Smooth muscle cell (in vitro differentiated cells): ENCODE results near the gene PTPRN2. TPM values are rescaled to one million over a fixed set of nuclear protein-coding genes. Genes with fewer than 3 reads are reported as not detected.

Experiments
- DNase-seq: peaks from one replicate; lab custom pipeline; 2025; ENCODE audit not compliant: unreplicated experiment; lab: John Stamatoyannopoulos, UW
- H2AFZ ChIP-seq: fragments of 200-600 bp; sonication (generic); 2 replicates; pipeline ENCODE4 v1.6.0; 2016; ENCODE audit warnings: antibody characterized with exemption, low read depth, mild to moderate bottlenecking
- H3F3A ChIP-seq: fragments of 200-600 bp; sonication (generic); 2 replicates; pipeline ENCODE4 v1.6.0; 2017; ENCODE audit warnings: antibody characterized with exemption, low read depth
- H3K27ac ChIP-seq: fragments of 200-600 bp; sonication (generic); 2 replicates; pipeline ENCODE4 v1.5.1; 2016; ENCODE audit warnings: low read depth, mild to moderate bottlenecking
- H3K27me3 ChIP-seq: fragments of 200-600 bp; sonication (generic); 2 replicates; pipeline ENCODE4 v1.6.1; 2016; ENCODE audit warnings: low read depth, mild to moderate bottlenecking
- H3K36me3 ChIP-seq: fragments of 200-600 bp; sonication (generic); 2 replicates; pipeline ENCODE4 v1.5.1; 2016; ENCODE audit warnings: low read depth
- H3K4me1 ChIP-seq: fragments of 200-600 bp; sonication (generic); 2 replicates; pipeline ENCODE4 v1.5.1; 2016; ENCODE audit warnings: low read depth
- H3K4me2 ChIP-seq: fragments of 200-600 bp; sonication (generic); 2 replicates; pipeline ENCODE4 v1.6.0; 2016; ENCODE audit warnings: mild to moderate bottlenecking
- H3K4me3 ChIP-seq: fragments of 200-600 bp; sonication (generic); 2 replicates; pipeline ENCODE4 v1.5.1; 2016; ENCODE audit warnings: mild to moderate bottlenecking
- H3K79me2 ChIP-seq: fragments of 200-600 bp; sonication (generic); 2 replicates; pipeline ENCODE4 v1.6.0; 2016; ENCODE audit warnings: low read depth, mild to moderate bottlenecking
- H3K9ac ChIP-seq: fragments of 200-600 bp; sonication (generic); 2 replicates; pipeline ENCODE4 v1.6.0; 2016; ENCODE audit warnings: low read depth
- H3K9me3 ChIP-seq: fragments of 200-600 bp; sonication (generic); replicated peaks from 2 replicates; pipeline ENCODE4 v1.5.1; 2016; ENCODE audit warnings: low read depth
- H4K20me1 ChIP-seq: fragments of 200-600 bp; sonication (generic); 2 replicates; pipeline ENCODE4 v1.6.0; 2016; ENCODE audit warnings: low read depth
- CTCF ChIP-seq: fragments of 200-600 bp; sonication (generic); IDR thresholded peaks from 2 replicates; pipeline ENCODE4 v1.5.1; 2017; ENCODE audit warnings: borderline replicate concordance, mild to moderate bottlenecking, antibody characterized with exemption; ENCODE audit not compliant: insufficient read depth, poor library complexity, severe bottlenecking
- WGBS: methylation state at CpG from one replicate; pipeline ENCODE4 v1.1.7; 2016; ENCODE audit warnings: low lambda C conversion rate; 5-methylcytosine and 5-hydroxymethylcytosine counted together
- polyA plus RNA-seq: library from polyadenylated mRNA; unstranded; fragments of >200 nt; fragmentation: Nextera tagmentation; extraction: Ambion mirVana; gene quantifications from 2 replicates; pipeline ENCODE4 v1.2.1, GENCODE V29; 2016
- total RNA-seq: library from RNA; depleted of rRNA; stranded (reverse); fragments of >200 nt; gene quantifications from 2 replicates; pipeline ENCODE4 v1.2.3, GENCODE V29; 2014

Gene PTPRN2
- total and polyA plus RNA-seq, 2 experiments from 2014 or later, result 0.09 to 0.87 TPM

GRCh38 chr7:157873664-157874063 is 714.0 kb downstream of the PTPRN2 start:
- no peaks in the 10 kb centered on the region for H3F3A ChIP-seq
- no peak for DNase-seq
- no peak overlapping the region for H3K27ac ChIP-seq
- no peaks in the 10 kb centered on the region for H4K20me1 ChIP-seq
- WGBS, result 90% methylated on average over 17 of the region's 17 CpGs
- no peak for TF ChIP-seq CTCF
- H3K27me3 ChIP-seq, result no peaks in the 10 kb centered on the region
- no peak overlapping the region for H3K4me2 ChIP-seq
- H2AFZ ChIP-seq, result no peak overlapping the region
- H3K4me1 ChIP-seq, result peaks cover 7% of the 10 kb centered on the region
- H3K36me3 ChIP-seq, result no peaks in the 10 kb centered on the region
- H3K9ac ChIP-seq, result no peak overlapping the region
- H3K4me3 ChIP-seq, result no peak overlapping the region
- H3K79me2 ChIP-seq, result no peaks in the 10 kb centered on the region
- H3K9me3 ChIP-seq, result no peaks in the 10 kb centered on the region

GRCh38 chr7:157873181-157873580 is 714.4 kb downstream of the PTPRN2 start:
- H3F3A ChIP-seq, result no peaks in the 10 kb centered on the region
- H3K9ac ChIP-seq, result no peak overlapping the region
- 91% methylated on average over 18 of the region's 30 CpGs for WGBS
- H3K9me3 ChIP-seq, result no peaks in the 10 kb centered on the region
- no peak overlapping the region for H3K4me3 ChIP-seq
- H3K79me2 ChIP-seq, result no peaks in the 10 kb centered on the region
- no peak overlapping the region for H3K27ac ChIP-seq
- H2AFZ ChIP-seq, result no peak overlapping the region
- H3K4me1 ChIP-seq, result peaks cover 7% of the 10 kb centered on the region
- no peak for TF ChIP-seq CTCF
- no peaks in the 10 kb centered on the region for H4K20me1 ChIP-seq
- no peak for DNase-seq
- H3K27me3 ChIP-seq, result no peaks in the 10 kb centered on the region
- no peaks in the 10 kb centered on the region for H3K36me3 ChIP-seq
- no peak overlapping the region for H3K4me2 ChIP-seq

- H3K9ac ChIP-seq, result no peak overlapping the region
- H3F3A ChIP-seq, result no peaks in the 10 kb centered on the region
- peaks cover 7% of the 10 kb centered on the region for H3K4me1 ChIP-seq
- H2AFZ ChIP-seq, result no peak overlapping the region
- no peaks in the 10 kb centered on the region for H3K79me2 ChIP-seq
- no peak for TF ChIP-seq CTCF
- no peaks in the 10 kb centered on the region for H3K36me3 ChIP-seq
- DNase-seq, result no peak
- no peak overlapping the region for H3K4me3 ChIP-seq
- no peaks in the 10 kb centered on the region for H3K27me3 ChIP-seq
- no peak overlapping the region for H3K27ac ChIP-seq
- WGBS, result 95% methylated on average over 12 of the region's 12 CpGs
- H4K20me1 ChIP-seq, result no peaks in the 10 kb centered on the region
- no peaks in the 10 kb centered on the region for H3K9me3 ChIP-seq
- no peak overlapping the region for H3K4me2 ChIP-seq
These were observed 715.2 kb downstream of the PTPRN2 start for GRCh38 chr7:157872447-157872846.

GRCh38 chr7:157871681-157872080 is 715.9 kb downstream of the PTPRN2 start:
- Histone ChIP-seq H4K20me1 (no peaks in the 10 kb centered on the region), H3K9me3 (no peaks in the 10 kb centered on the region), H3K4me1 (peaks cover 7% of the 10 kb centered on the region), H3F3A (no peaks in the 10 kb centered on the region), H3K79me2 (no peaks in the 10 kb centered on the region), H3K27me3 (no peaks in the 10 kb centered on the region), H3K27ac (no peak overlapping the region), H2AFZ (no peak overlapping the region), H3K4me3 (no peak overlapping the region), H3K4me2 (no peak overlapping the region), H3K36me3 (no peaks in the 10 kb centered on the region), H3K9ac (no peak overlapping the region)
- no peak for TF ChIP-seq CTCF
- WGBS, result no CpG with 5 or more reads among the region's 4 CpGs
- no peak for DNase-seq
